GM12801 (cell line): ENCODE data around the gene RHBDF1.

ENCODE experiments used
- CTCF ChIP-seq: IDR thresholded peaks from one replicate; pipeline ENCODE4 v1.5.1; 2011; ENCODE audit warnings: control low read depth; ENCODE audit not compliant: insufficient read length; ENCODE audit errors: extremely low read depth

The RHBDF1 gene

GRCh38 chr16:63998-64913 lies 8.2 kb downstream of the RHBDF1 start:
- no peak for TF ChIP-seq CTCF

DNA sequence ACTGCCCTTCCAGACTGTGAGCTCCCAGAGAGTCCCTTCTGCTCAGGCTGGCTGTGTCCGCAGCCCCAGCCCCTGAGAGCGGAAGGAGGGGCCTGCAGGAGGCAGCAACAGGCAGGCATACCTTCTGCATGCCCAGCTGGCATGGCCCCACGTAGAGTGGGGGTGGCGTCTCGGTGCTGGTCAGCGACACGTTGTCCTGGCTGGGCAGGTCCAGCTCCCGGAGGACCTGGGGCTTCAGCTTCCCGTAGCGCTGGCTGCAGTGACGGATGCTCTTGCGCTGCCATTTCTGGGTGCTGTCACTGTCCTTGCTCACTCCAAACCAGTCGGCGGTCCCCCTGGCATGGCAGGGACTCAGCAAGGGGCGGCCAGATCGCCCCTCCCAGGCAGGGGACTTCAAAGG lies 9.0 kb downstream of the RHBDF1 start:
- TF ChIP-seq CTCF = no peak

GRCh38 chr16:62968-63391 lies 9.5 kb downstream of the RHBDF1 start:
- no peak for TF ChIP-seq CTCF

- TF ChIP-seq CTCF = no peak
Measured at GRCh38 chr16:62283-62967, 10.0 kb downstream of the RHBDF1 start.

GRCh38 chr16:61879-62281 lies 10.6 kb downstream of the RHBDF1 start:
- TF ChIP-seq CTCF = no peak

DNA sequence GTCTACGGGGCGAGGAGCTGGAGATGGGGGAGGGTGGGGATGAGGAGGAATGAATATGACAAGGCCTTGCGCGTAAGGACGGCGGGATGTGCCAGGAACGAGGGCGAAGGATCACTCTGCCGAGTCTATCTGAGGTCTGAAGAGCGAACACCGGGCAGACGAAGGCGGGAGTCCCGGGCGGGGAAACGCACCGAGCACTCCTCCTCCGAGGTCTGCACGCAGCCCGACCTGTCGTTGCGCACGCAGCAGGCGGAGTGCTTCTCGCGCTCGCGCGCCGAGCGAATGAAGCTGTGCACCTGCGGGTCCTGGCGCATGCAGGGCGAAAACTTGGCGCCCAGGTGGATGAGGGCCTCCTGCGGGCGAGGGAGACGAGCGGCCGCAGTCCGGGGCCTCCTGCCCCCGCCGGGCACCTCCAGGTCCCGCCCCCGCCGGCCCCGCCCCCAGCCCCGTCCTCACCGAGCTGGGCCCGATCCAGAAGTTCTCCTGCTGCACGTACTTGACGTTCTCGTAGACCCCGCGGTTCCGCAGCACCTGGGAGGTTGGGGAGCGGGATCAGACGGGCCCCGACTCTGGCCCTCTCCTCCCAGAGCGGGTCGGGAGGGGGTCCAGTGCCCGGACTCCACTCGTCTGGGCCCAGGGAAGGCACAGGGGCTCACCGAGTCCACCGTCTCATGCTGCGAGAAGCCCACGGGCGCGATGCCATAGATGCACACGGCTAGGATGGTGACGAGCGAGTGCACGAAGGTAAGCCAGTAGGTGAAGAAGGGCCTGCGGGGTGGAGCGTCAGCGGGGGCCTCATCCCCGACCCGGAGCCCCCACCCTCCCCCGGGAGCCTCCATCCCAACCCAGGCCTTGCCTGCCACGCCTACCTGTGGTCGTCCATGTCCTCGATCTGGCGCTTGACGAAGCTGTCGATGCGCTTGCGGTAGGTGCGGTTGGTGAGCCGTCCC lies 11.2 kb downstream of the RHBDF1 start:
- TF ChIP-seq CTCF = no peak

DNA sequence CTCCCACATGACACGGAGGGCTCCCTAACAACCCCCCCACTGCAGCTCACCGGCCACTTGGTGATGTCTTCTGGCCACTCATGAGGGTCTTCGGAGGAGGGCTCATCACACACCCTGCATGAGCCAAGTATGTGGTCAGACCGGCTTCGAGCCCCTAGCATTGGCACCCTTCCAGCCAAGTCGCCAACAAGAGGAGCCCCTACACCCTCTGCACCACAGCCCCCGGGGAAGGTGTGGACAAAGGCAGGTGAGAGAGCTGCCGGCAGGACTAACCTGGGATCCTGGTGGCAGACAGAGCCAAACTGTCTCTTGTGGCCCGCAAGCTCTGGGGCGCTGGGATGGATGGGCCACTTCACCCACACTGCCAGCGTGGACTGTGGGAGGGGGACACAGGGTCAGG lies 12.3 kb downstream of the RHBDF1 start:
- TF ChIP-seq CTCF = no peak
